ENCODE data around the gene AS3MT. TPM values are rescaled to one million over a fixed set of nuclear protein-coding genes. Genes with fewer than 3 reads are reported as not detected.

Gene AS3MT
- total RNA-seq, 1 donor from 2014 or later: 40.3 TPM

- H3K79me2 ChIP-seq (ENCODE audit: low read depth): no peaks in the 10 kb centered on the region
- H3K4me1 Mint-ChIP-seq: no peaks in the 10 kb centered on the region
- no peaks in the 10 kb centered on the region for H3K4me1 ChIP-seq
- no peaks in the 10 kb centered on the region for H3K9me3 Mint-ChIP-seq
- H3K36me3 ChIP-seq: peaks cover 4% of the 10 kb centered on the region
- no peak overlapping the region for H3K4me3 Mint-ChIP-seq
- H3K4me2 ChIP-seq: no peak overlapping the region
- H3K36me3 Mint-ChIP-seq: peaks cover 9% of the 10 kb centered on the region
- H3K9me3 ChIP-seq (ENCODE audit: low read depth): no peaks in the 10 kb centered on the region
- no peak for TF ChIP-seq EZH2 (IDR thresholded peaks at IDR 0.05)
- no peak for TF ChIP-seq EZH2phosphoT487 (IDR thresholded peaks at IDR 0.05)
- no peak for TF ChIP-seq CTCF (IDR thresholded peaks at IDR 0.05)
- no peak overlapping the region for H3K27ac Mint-ChIP-seq
- no peak overlapping the region for H3K4me3 ChIP-seq
- no peaks in the 10 kb centered on the region for H3K27me3 Mint-ChIP-seq (ENCODE audit: insufficient read depth, low read depth)
- DNase-seq (ENCODE audit: low spot score): no peak
- no peaks in the 10 kb centered on the region for H3K27me3 ChIP-seq
- H2AFZ ChIP-seq (replicated peaks): no peak overlapping the region
- H3K27ac ChIP-seq: no peak overlapping the region
- H4K20me1 ChIP-seq (ENCODE audit: low read depth): no peaks in the 10 kb centered on the region
- no peak overlapping the region for H3K9ac ChIP-seq
- no peaks in the 10 kb centered on the region for H3F3A ChIP-seq (ENCODE audit: low read depth)
Measured at GRCh38 chr10:102880256-102880655, 11.0 kb downstream of the AS3MT start.

DNA sequence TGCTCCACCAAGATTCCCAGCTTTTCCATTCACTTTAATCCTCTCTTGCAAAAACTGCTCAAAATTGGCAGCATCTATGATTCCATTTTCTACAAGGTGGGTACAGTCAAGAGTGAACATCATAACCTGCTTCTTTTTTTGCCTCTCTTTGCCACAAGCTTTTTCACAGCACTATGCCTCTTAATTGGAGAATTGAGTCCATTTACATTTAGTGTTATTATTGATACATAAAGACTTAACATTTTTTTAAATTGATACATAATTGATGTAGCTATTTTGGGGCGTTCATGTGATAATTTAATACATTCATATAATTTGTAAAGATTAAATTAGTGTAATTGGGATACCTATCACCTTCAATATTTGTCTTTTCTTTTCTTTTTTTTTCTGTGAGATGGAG, 18.8 kb downstream of the AS3MT start:
- peaks cover 2% of the 10 kb centered on the region for H3K27me3 Mint-ChIP-seq (ENCODE audit: insufficient read depth, low read depth)
- Histone ChIP-seq H3K27ac (no peak overlapping the region), H3K79me2 (ENCODE audit: low read depth) (no peaks in the 10 kb centered on the region), H3K9me3 (ENCODE audit: low read depth) (no peaks in the 10 kb centered on the region), H4K20me1 (ENCODE audit: low read depth) (no peaks in the 10 kb centered on the region), H2AFZ (replicated peaks) (no peak overlapping the region), H3K4me3 (no peak overlapping the region), H3K9ac (no peak overlapping the region), H3K4me2 (no peak overlapping the region), H3K27me3 (no peaks in the 10 kb centered on the region), H3K4me1 (no peaks in the 10 kb centered on the region), H3K36me3 (no peaks in the 10 kb centered on the region), H3F3A (ENCODE audit: low read depth) (no peaks in the 10 kb centered on the region)
- TF ChIP-seq EZH2phosphoT487 (IDR thresholded peaks at IDR 0.05): no peak
- no peak for TF ChIP-seq CTCF (IDR thresholded peaks at IDR 0.05)
- TF ChIP-seq EZH2 (IDR thresholded peaks at IDR 0.05): no peak
- no peak overlapping the region for H3K27ac Mint-ChIP-seq
- DNase-seq (ENCODE audit: low spot score): no peak
- H3K9me3 Mint-ChIP-seq: no peaks in the 10 kb centered on the region
- no peak overlapping the region for H3K4me3 Mint-ChIP-seq
- H3K36me3 Mint-ChIP-seq: peaks cover 28% of the 10 kb centered on the region
- no peaks in the 10 kb centered on the region for H3K4me1 Mint-ChIP-seq

DNA sequence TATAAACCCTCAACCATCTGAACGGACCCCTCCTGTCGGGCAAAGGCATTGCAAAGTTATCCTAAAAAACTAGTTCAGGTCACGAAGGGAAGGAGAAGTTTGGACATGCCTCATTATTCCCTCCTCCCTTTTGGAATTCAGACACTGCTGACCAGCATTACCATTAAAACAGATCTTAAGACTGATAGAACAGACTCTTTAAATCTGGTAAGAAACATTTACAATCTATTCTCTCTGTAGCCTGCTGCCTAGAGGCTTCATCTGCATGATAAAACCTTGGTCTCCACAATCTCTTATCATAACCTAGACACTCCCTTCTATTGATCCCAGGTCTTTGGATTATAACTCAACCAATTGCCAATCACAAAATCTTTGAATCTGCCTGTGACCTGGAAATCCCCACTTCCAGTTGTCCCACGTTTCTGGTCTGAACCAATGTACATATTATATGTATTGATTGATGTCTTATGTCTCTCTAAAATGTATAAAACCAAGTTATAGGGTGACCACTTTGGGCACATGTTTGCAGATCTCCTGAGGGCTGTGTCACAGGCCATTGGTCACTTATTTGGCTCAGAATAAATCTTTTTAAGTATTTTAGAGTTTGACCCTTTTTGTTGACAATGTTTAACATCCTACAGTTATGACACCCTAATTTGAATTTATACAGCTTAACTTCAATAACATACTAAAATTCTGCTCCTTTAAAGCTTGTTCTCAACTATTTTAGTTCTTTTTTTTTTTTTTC, 25.4 kb downstream of the AS3MT start:
- Histone ChIP-seq H3K27ac (no peak overlapping the region), H3K36me3 (no peaks in the 10 kb centered on the region), H3F3A (ENCODE audit: low read depth) (no peaks in the 10 kb centered on the region), H3K9ac (no peak overlapping the region), H3K9me3 (ENCODE audit: low read depth) (no peaks in the 10 kb centered on the region), H3K27me3 (no peaks in the 10 kb centered on the region), H3K4me2 (no peak overlapping the region), H3K79me2 (ENCODE audit: low read depth) (no peaks in the 10 kb centered on the region), H2AFZ (replicated peaks) (no peak overlapping the region), H4K20me1 (ENCODE audit: low read depth) (no peaks in the 10 kb centered on the region), H3K4me3 (no peak overlapping the region), H3K4me1 (no peaks in the 10 kb centered on the region)
- no peaks in the 10 kb centered on the region for H3K9me3 Mint-ChIP-seq
- TF ChIP-seq CTCF (IDR thresholded peaks at IDR 0.05) (no peak), EZH2phosphoT487 (IDR thresholded peaks at IDR 0.05) (no peak), EZH2 (IDR thresholded peaks at IDR 0.05) (no peak)
- peaks cover 2% of the 10 kb centered on the region for H3K27me3 Mint-ChIP-seq (ENCODE audit: insufficient read depth, low read depth)
- H3K4me1 Mint-ChIP-seq: no peaks in the 10 kb centered on the region
- no peak for DNase-seq (ENCODE audit: low spot score)
- H3K36me3 Mint-ChIP-seq: peaks cover 14% of the 10 kb centered on the region
- H3K4me3 Mint-ChIP-seq: no peak overlapping the region
- H3K27ac Mint-ChIP-seq: no peak overlapping the region

Measured in neural progenitor cell (in vitro differentiated cells).